Panc1 (cell line): ENCODE data around the gene GPLD1. TPM values are rescaled to one million over a fixed set of nuclear protein-coding genes. Genes with fewer than 3 reads are reported as not detected.

Experiments
- ATAC-seq: fragments of 200-7000 bp; cut with Tn5 transposase; 2 replicates; pipeline ENCODE4 v1.9.1; 2020; ENCODE audit warnings: mild to moderate bottlenecking, moderate library complexity
- BruUV-seq: library from RNA; stranded (reverse); fragments of 400-500 nt; replicated peaks from 2 replicates; lab custom pipeline; 2021; lab: Mats Ljungman, UMichigan
- CTCF ChIA-PET: fragments of 300-600 bp; sonication (Branson Sonifier 250); formaldehyde crosslinking; loops from one replicate; lab custom pipeline; 2022; ENCODE audit warnings: antibody characterized with exemption; lab: Charles Lee
- POLR2A ChIA-PET: fragments of 300-600 bp; sonication (Branson Sonifier 250); formaldehyde crosslinking; loops from one replicate; lab custom pipeline; 2022; ENCODE audit warnings: antibody characterized with exemption; lab: Charles Lee
- DNase-seq: peaks from one replicate; pipeline ENCODE4 v3.0.0-alpha.2; 2010; ENCODE audit warnings: low read depth, low spot score
- H3K27ac ChIP-seq: 2 replicates; pipeline ENCODE4 v1.5.1; 2011; ENCODE audit warnings: mild to moderate bottlenecking, low read length, inconsistent platforms
- H3K27me3 ChIP-seq: fragments of 200-500 bp; sonication (Bioruptor generic); 2 replicates; pipeline ENCODE4 v1.6.0; 2014; ENCODE audit warnings: low read length, inconsistent platforms; ENCODE audit not compliant: control insufficient read depth, insufficient read depth
- H3K36me3 ChIP-seq: fragments of 200-500 bp; sonication (Bioruptor generic); 2 replicates; pipeline ENCODE4 v1.5.1; 2014; ENCODE audit warnings: inconsistent platforms, mild to moderate bottlenecking, low read length, moderate library complexity; ENCODE audit not compliant: control insufficient read depth, insufficient read depth
- H3K4me1 ChIP-seq: 2 replicates; pipeline ENCODE4 v1.5.1; 2011; ENCODE audit warnings: inconsistent platforms, mild to moderate bottlenecking, low read length, moderate library complexity; ENCODE audit not compliant: control insufficient read depth, insufficient read depth
- H3K4me3 ChIP-seq, 2 experiments: 2 replicates each; pipeline ENCODE4 v1.5.1; 2011 to 2012; ENCODE audit warnings: low read depth in 2 of 2, low read length in 2 of 2, mild to moderate bottlenecking in 2 of 2, inconsistent platforms in 1 of 2, moderate library complexity in 1 of 2
- H3K9me3 ChIP-seq: fragments of 200-500 bp; sonication (Bioruptor generic); 2 replicates; pipeline ENCODE4 v1.5.1; 2014; ENCODE audit warnings: low read depth, mild to moderate bottlenecking, inconsistent platforms, low read length, moderate library complexity; ENCODE audit not compliant: control insufficient read depth, insufficient read depth
- POLR2AphosphoS5 ChIP-seq: IDR thresholded peaks from 2 replicates; pipeline ENCODE4 v1.6.1; 2012; ENCODE audit warnings: mild to moderate bottlenecking, low read depth, low read length, moderate library complexity
- REST ChIP-seq, 2 experiments: IDR thresholded peaks; 2 replicates each; pipeline ENCODE4 v1.6.1; 2011 to 2012; ENCODE audit warnings: low read depth in 2 of 2, control low read depth in 1 of 2, low read length in 1 of 2, mild to moderate bottlenecking in 1 of 2, moderate library complexity in 1 of 2; ENCODE audit not compliant: insufficient read depth in 1 of 2
- SIN3A ChIP-seq: IDR thresholded peaks from 2 replicates; pipeline ENCODE4 v1.6.1; 2012; ENCODE audit warnings: low read depth, mild to moderate bottlenecking, low read length, moderate library complexity, borderline replicate concordance; ENCODE audit not compliant: insufficient read depth
- TCF7L2 ChIP-seq: IDR thresholded peaks from 2 replicates; pipeline ENCODE4 v1.6.1; 2011; ENCODE audit warnings: mild to moderate bottlenecking, low read depth, low read length, inconsistent platforms
- in situ Hi-C: cut with HindIII; loops from 2 replicates; pipeline ENCODE4 v1.10.0; 2016; ENCODE audit warnings: low sequenced_read_pairs, low pct_unique_long_range_greater_than_20kb
- intact Hi-C: fragments of 100-400 bp; cut with micrococcal nuclease; formaldehyde crosslinking; loops from one replicate; pipeline ENCODE4 v1.10.0; 2022; ENCODE audit not compliant: unreplicated experiment
- total RNA-seq: library from RNA; stranded (reverse); gene quantifications from one replicate; pipeline ENCODE4 v1.2.1, GENCODE V29; 2021; ENCODE audit not compliant: unreplicated experiment
- TF ChIP-seq, protein P1 (sequence below): fragments of 450-650 bp; IDR thresholded peaks from 2 replicates; pipeline ENCODE4 v1.5.1; 2017; ENCODE audit warnings: mild to moderate bottlenecking

The GPLD1 gene
- total RNA-seq, 1 experiment from 2014 or later = 0.98 TPM

DNA sequence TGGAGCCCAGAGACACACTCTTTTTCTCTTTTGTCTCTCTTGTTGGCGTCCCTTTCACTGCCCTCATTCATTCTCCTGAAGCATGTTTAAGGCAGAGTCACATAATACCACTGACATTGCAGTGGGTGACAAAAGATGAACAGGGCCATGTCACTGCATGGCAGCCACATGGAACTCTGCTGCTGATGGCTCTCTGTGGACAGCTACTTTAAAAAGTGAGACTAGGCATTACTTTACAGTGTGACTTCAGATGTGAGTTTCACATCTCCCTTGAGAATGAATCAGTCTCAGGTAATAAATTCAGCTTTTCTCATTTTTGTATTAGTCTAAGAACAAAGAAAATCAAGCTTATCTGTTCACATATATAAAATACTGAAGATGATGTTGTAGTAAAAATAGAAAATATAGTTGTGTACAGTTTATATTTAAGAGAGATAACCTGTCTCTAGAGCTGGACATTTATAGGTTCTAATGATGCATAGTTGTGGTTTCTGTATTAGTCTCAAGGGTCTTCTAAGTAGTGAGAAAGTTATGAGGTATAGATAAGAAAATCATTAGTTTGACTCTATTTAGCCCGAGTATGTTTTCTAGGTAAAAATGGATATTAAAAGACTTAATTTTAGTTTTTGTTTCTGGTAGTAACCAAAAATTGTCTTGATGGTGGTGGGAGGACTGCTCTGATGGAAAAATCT lies 80.5 kb downstream of the GPLD1 start:
- in situ Hi-C loops (no loop called here), intact Hi-C loops (no loop called here)
- H3K4me1 ChIP-seq = peaks cover 8% of the 10 kb centered on the region
- ChIA-PET CTCF (no interaction called here), POLR2A (no interaction called here)
- no peak for TF ChIP-seq TCF7L2
- no peak for TF ChIP-seq POLR2AphosphoS5
- TF ChIP-seq REST (IDR thresholded peaks at IDR 0.05; ENCODE audit: insufficient read depth in 1 of 2, low read depth in 2 of 2, low read length in 1 of 2) = no peak
- TF ChIP-seq, protein P1, sequence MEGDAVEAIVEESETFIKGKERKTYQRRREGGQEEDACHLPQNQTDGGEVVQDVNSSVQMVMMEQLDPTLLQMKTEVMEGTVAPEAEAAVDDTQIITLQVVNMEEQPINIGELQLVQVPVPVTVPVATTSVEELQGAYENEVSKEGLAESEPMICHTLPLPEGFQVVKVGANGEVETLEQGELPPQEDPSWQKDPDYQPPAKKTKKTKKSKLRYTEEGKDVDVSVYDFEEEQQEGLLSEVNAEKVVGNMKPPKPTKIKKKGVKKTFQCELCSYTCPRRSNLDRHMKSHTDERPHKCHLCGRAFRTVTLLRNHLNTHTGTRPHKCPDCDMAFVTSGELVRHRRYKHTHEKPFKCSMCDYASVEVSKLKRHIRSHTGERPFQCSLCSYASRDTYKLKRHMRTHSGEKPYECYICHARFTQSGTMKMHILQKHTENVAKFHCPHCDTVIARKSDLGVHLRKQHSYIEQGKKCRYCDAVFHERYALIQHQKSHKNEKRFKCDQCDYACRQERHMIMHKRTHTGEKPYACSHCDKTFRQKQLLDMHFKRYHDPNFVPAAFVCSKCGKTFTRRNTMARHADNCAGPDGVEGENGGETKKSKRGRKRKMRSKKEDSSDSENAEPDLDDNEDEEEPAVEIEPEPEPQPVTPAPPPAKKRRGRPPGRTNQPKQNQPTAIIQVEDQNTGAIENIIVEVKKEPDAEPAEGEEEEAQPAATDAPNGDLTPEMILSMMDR = no peak
- TF ChIP-seq SIN3A = no peak
- H3K36me3 ChIP-seq = peaks cover 37% of the 10 kb centered on the region
- no peaks in the 10 kb centered on the region for H3K27me3 ChIP-seq
- H3K9me3 ChIP-seq = no peaks in the 10 kb centered on the region
- no peak overlapping the region for H3K27ac ChIP-seq
- no peak overlapping the region for H3K4me3 ChIP-seq
- BruUV-seq = no TSS peak
- ATAC-seq (no peak), DNase-seq (no peak)

GRCh38 chr6:24405262-24405661 lies 84.1 kb downstream of the GPLD1 start:
- ChIA-PET CTCF (no interaction called here), POLR2A (no interaction called here)
- in situ Hi-C loops = no loop called here
- Histone ChIP-seq H3K36me3 (peaks cover 23% of the 10 kb centered on the region), H3K9me3 (no peaks in the 10 kb centered on the region), H3K27ac (no peak overlapping the region), H3K4me3 (no peak overlapping the region), H3K4me1 (peaks cover 14% of the 10 kb centered on the region), H3K27me3 (no peaks in the 10 kb centered on the region)
- ATAC-seq (no peak), DNase-seq (no peak)
- TF ChIP-seq, protein P1 = no peak
- TF ChIP-seq REST (IDR thresholded peaks at IDR 0.05; ENCODE audit: insufficient read depth in 1 of 2, low read depth in 2 of 2, low read length in 1 of 2) (no peak), POLR2AphosphoS5 (no peak), SIN3A (no peak), TCF7L2 (no peak)
- intact Hi-C loops = no loop called here
- no TSS peak for BruUV-seq
